HG03565 (cell line): Measurements from ENCODE around the gene TSPAN12.

Experiments
- ATAC-seq: cut with Tn5 transposase; IDR thresholded peaks from one replicate; pipeline ENCODE4 v1.9.1; 2021; ENCODE audit warnings: mild to moderate bottlenecking, moderate library complexity; ENCODE audit not compliant: unreplicated experiment

TSPAN12 gene

GRCh38 chr7:120760851-120761250 lies 97.1 kb downstream of the TSPAN12 start:
- no peak for ATAC-seq

GRCh38 chr7:120760050-120760449 lies 97.9 kb downstream of the TSPAN12 start:
- peak; percentile 95 for ATAC-seq

- ATAC-seq, result no peak
Observed at GRCh38 chr7:120743128-120743527, 114.8 kb downstream of the TSPAN12 start.

- ATAC-seq, result no peak
Observed at GRCh38 chr7:120742372-120742771, 115.6 kb downstream of the TSPAN12 start.

GRCh38 chr7:120741371-120742042 lies 116.4 kb downstream of the TSPAN12 start:
- no peak for ATAC-seq

- ATAC-seq, result no peak
Observed at GRCh38 chr7:120740348-120740747, 117.6 kb downstream of the TSPAN12 start.

- no peak for ATAC-seq
Observed at GRCh38 chr7:120738816-120739215, 119.1 kb downstream of the TSPAN12 start.
